ENCODE results near the gene DOCK3. TPM values are rescaled to one million over a fixed set of nuclear protein-coding genes. Genes with fewer than 3 reads are reported as not detected.
"Not testable (repeated sequence)": the region's sequence is repeated elsewhere in the genome, so short reads cannot be mapped to it uniquely, and the experiment has no call there.

Gene DOCK3
- total and polyA plus RNA-seq, 3 donors from 2014 or later, result 8.4 to 11.7 (median 11.2) TPM

- Histone ChIP-seq H3K36me3 (ENCODE audit: low read depth, missing control alignments) (no peaks in the 10 kb centered on the region), H3K9me3 (no peaks in the 10 kb centered on the region), H3K4me1 (no peaks in the 10 kb centered on the region), H3K4me3 (no peak overlapping the region), H3K27me3 (no peaks in the 10 kb centered on the region), H3K27ac (no peak overlapping the region)
- intact Hi-C loops (cut with DNase I; ENCODE audit: low total_unique reads), result no loop called here
- no peak for DNase-seq
- no peak for TF ChIP-seq POLR2A (IDR thresholded peaks at IDR 0.05)
- TF ChIP-seq CTCF (IDR thresholded peaks at IDR 0.05), result no peak
Measured at GRCh38 chr3:51191768-51192167, 517.0 kb downstream of the DOCK3 start.

- Histone ChIP-seq H3K9me3 (no peaks in the 10 kb centered on the region), H3K27ac (no peak overlapping the region), H3K4me1 (no peaks in the 10 kb centered on the region), H3K36me3 (ENCODE audit: low read depth, missing control alignments) (no peaks in the 10 kb centered on the region), H3K27me3 (no peaks in the 10 kb centered on the region), H3K4me3 (no peak overlapping the region)
- no peak for DNase-seq
- intact Hi-C loops (cut with DNase I; ENCODE audit: low total_unique reads), result no loop called here
- WGBS, 2 donors, result 92 to 95% methylated on average over 3 of the region's 3 CpGs
- TF ChIP-seq CTCF (IDR thresholded peaks at IDR 0.05) (no peak), POLR2A (IDR thresholded peaks at IDR 0.05) (no peak)
Measured at GRCh38 chr3:51198477-51198876, 523.8 kb downstream of the DOCK3 start.

- H3K27ac ChIP-seq; H3K36me3 ChIP-seq (ENCODE audit: low read depth, missing control alignments); H3K9me3 ChIP-seq; DNase-seq; intact Hi-C loops (cut with DNase I; ENCODE audit: low total_unique reads); H3K27me3 ChIP-seq; H3K4me3 ChIP-seq; H3K4me1 ChIP-seq: not testable (repeated sequence)
- WGBS, 2 donors, result 88 to 91% methylated on average over 10 to 13 of the region's 13 CpGs
Measured at GRCh38 chr3:51199296-51199695, 524.6 kb downstream of the DOCK3 start.

GRCh38 chr3:51216291-51216690 is 541.6 kb downstream of the DOCK3 start:
- 74 to 97% methylated on average over 2 of the region's 2 CpGs for WGBS, 2 donors
- DNase-seq, result no peak
- Histone ChIP-seq H3K9me3 (no peaks in the 10 kb centered on the region), H3K4me1 (no peaks in the 10 kb centered on the region), H3K27me3 (no peaks in the 10 kb centered on the region), H3K36me3 (ENCODE audit: low read depth, missing control alignments) (no peaks in the 10 kb centered on the region), H3K4me3 (no peak overlapping the region), H3K27ac (no peak overlapping the region)
- no peak for TF ChIP-seq POLR2A (IDR thresholded peaks at IDR 0.05)
- no peak for TF ChIP-seq CTCF (IDR thresholded peaks at IDR 0.05)
- intact Hi-C loops (cut with DNase I; ENCODE audit: low total_unique reads), result no loop called here

GRCh38 chr3:51221959-51222358 is 547.2 kb downstream of the DOCK3 start:
- Histone ChIP-seq H3K4me3 (no peak overlapping the region), H3K9me3 (no peaks in the 10 kb centered on the region)
- 88 to 97% methylated on average over 2 of the region's 2 CpGs for WGBS, 2 donors

More at GRCh38 chr3:51221959-51222358, 547.2 kb downstream of the DOCK3 start:
- no peaks in the 10 kb centered on the region for H3K36me3 ChIP-seq (ENCODE audit: low read depth, missing control alignments)
- TF ChIP-seq CTCF (IDR thresholded peaks at IDR 0.05) (no peak), POLR2A (IDR thresholded peaks at IDR 0.05) (no peak)
- no peak for DNase-seq
- H3K27ac ChIP-seq, result no peak overlapping the region
- no peaks in the 10 kb centered on the region for H3K4me1 ChIP-seq
- intact Hi-C loops (cut with DNase I; ENCODE audit: low total_unique reads), result no loop called here
- H3K27me3 ChIP-seq, result no peaks in the 10 kb centered on the region
